Myometrial cell (primary cell): ENCODE measurements around the gene MANF. TPM values are rescaled to one million over a fixed set of nuclear protein-coding genes. Genes with fewer than 3 reads are reported as not detected.

Source experiments
- total RNA-seq: library from RNA; depleted of rRNA; stranded (reverse); fragments of >200 nt; gene quantifications from 2 replicates; pipeline ENCODE4 v1.2.3, GENCODE V29; 2015

The MANF gene
- 96.2 and 102 TPM in 2 replicates for total RNA-seq

GRCh38 chr3:51384726-51385473 lies at the start of gene MANF:
Gene MANF (plus strand): TSS chr3:51385291. CDS start chr3:51385343, 52 bp downstream.

GRCh38 chr3:51391075-51391565 lies 6.0 kb downstream of the MANF start, which contains the start of gene RBM15B:
Gene RBM15B (plus strand): TSS chr3:51391285. CDS start chr3:51391400, 115 bp downstream.

Other genes starting within 250 kb of the MANF start
- 22.2 and 24.1 TPM in 2 replicates for gene RBM15B, start 6.0 kb downstream of the MANF start, total RNA-seq
- gene DCAF1, start 114.7 kb downstream of the MANF start, total RNA-seq: 5.5 and 8.9 TPM in 2 replicates
- gene RAD54L2, start 153.4 kb downstream of the MANF start, total RNA-seq: 7.8 and 9.2 TPM in 2 replicates